HFFc6 (cell line): ENCODE data around the gene GPATCH4. TPM values are rescaled to one million over a fixed set of nuclear protein-coding genes. Genes with fewer than 3 reads are reported as not detected.

ENCODE experiments used
- DNase-seq: peaks from one replicate; pipeline ENCODE4 v3.0.0-alpha.2; 2018
- H3K27ac Mint-ChIP-seq: 2 replicates; pipeline ENCODE4 v1.8.0; 2020; ENCODE audit warnings: mild to moderate bottlenecking, mixed read lengths
- H3K27me3 Mint-ChIP-seq: 2 replicates; pipeline ENCODE4 v1.8.0; 2021; ENCODE audit warnings: mild to moderate bottlenecking, moderate library complexity, mixed read lengths; ENCODE audit not compliant: insufficient read depth
- H3K36me3 Mint-ChIP-seq: 2 replicates; pipeline ENCODE4 v1.8.0; 2021; ENCODE audit warnings: low read depth, mixed read lengths
- H3K4me1 Mint-ChIP-seq: 2 replicates; pipeline ENCODE4 v1.8.0; 2020; ENCODE audit warnings: low read depth, mixed read lengths
- H3K4me3 Mint-ChIP-seq: 2 replicates; pipeline ENCODE4 v1.8.0; 2020; ENCODE audit warnings: mild to moderate bottlenecking, moderate library complexity, mixed read lengths
- H3K9me3 Mint-ChIP-seq: 2 replicates; pipeline ENCODE4 v1.8.0; 2020; ENCODE audit warnings: mild to moderate bottlenecking, mixed read lengths
- total RNA-seq, 6 experiments: library from RNA; stranded (reverse); fragmentation: NEBNext Ultra II Directional; extraction: Animal tissue kit (Norgen Biotek cat#: 25700); gene quantifications; 2 replicates in 1 of 6; 3 replicates in 5 of 6; pipeline ENCODE4 v1.2.3, GENCODE V29; 2021
- TF ChIP-seq, protein P1 (sequence below): fragments of 200-600 bp; sonication (generic); IDR thresholded peaks from 2 replicates; pipeline ENCODE4 v1.5.0; 2021; ENCODE audit warnings: antibody characterized with exemption, mild to moderate bottlenecking

The GPATCH4 gene
- total RNA-seq, 6 experiments from 2014 or later: 25.0 to 35.8 (median 32.7) TPM

DNA sequence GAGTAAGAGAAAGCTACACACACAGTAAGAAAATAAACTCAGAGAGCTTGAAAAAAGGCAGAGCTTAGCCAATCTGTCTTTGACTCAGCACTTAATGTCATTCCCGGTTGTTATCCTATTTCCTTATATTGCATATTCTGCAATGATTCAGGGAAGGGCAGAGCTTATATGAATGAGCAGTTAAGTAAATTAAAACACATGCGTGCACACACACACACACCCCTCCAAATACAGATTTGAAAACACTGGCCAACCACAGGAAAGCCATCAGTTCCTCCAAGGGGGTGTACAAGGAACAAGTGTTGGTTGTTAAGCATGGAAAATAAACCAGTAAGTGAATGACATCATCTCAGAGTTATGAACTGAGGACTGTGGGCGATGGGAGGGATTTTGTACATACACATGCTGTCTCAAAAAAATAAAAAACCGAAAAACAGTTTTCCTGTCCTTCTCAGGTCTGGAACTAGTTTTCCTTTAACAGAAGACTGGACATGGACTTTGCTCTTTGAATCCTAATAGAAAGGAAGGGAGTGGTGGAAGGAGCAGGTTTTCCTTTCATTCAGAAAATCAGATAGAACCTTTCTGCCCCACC, 29.9 kb downstream of the GPATCH4 start:
- H3K27me3 Mint-ChIP-seq: peaks cover 20% of the 10 kb centered on the region
- H3K4me3 Mint-ChIP-seq: peak overlapping the region; percentile 97
- H3K4me1 Mint-ChIP-seq: peaks cover 34% of the 10 kb centered on the region
- peak overlapping the region; percentile 94 for H3K27ac Mint-ChIP-seq
- peak; percentile 93 for DNase-seq
- H3K36me3 Mint-ChIP-seq: peaks cover 22% of the 10 kb centered on the region; the same call in 1 of the 2 replicates
- H3K9me3 Mint-ChIP-seq: no peaks in the 10 kb centered on the region
- TF ChIP-seq, protein P1, sequence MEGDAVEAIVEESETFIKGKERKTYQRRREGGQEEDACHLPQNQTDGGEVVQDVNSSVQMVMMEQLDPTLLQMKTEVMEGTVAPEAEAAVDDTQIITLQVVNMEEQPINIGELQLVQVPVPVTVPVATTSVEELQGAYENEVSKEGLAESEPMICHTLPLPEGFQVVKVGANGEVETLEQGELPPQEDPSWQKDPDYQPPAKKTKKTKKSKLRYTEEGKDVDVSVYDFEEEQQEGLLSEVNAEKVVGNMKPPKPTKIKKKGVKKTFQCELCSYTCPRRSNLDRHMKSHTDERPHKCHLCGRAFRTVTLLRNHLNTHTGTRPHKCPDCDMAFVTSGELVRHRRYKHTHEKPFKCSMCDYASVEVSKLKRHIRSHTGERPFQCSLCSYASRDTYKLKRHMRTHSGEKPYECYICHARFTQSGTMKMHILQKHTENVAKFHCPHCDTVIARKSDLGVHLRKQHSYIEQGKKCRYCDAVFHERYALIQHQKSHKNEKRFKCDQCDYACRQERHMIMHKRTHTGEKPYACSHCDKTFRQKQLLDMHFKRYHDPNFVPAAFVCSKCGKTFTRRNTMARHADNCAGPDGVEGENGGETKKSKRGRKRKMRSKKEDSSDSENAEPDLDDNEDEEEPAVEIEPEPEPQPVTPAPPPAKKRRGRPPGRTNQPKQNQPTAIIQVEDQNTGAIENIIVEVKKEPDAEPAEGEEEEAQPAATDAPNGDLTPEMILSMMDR: no peak

DNA sequence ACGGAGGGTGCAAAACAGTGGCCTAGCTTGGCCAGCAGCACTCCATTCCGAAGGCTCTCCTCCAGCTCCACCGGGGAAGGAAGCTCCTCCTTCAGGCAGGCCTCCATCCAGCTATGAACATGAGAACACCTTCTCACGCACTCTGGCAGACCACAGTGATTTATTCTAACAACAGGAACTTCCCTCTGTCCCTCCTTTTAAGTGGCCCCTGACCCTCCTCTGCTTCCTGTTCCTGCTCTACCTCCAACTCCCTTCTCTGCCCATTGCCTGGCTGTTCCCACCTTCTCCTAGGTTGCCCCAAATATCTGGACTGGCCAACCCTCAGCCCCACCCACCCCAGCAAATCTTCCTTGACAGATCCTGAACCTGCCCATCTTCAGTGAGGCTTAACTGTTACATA, 34.8 kb downstream of the GPATCH4 start:
- TF ChIP-seq, protein P1: no peak
- Mint-ChIP-seq H3K27ac (no peak overlapping the region), H3K27me3 (peaks cover 2% of the 10 kb centered on the region; the same call in 1 of the 2 replicates), H3K4me3 (no peak overlapping the region), H3K9me3 (no peaks in the 10 kb centered on the region), H3K36me3 (peaks cover 58% of the 10 kb centered on the region), H3K4me1 (peaks cover 17% of the 10 kb centered on the region)
- DNase-seq: no peak

DNA sequence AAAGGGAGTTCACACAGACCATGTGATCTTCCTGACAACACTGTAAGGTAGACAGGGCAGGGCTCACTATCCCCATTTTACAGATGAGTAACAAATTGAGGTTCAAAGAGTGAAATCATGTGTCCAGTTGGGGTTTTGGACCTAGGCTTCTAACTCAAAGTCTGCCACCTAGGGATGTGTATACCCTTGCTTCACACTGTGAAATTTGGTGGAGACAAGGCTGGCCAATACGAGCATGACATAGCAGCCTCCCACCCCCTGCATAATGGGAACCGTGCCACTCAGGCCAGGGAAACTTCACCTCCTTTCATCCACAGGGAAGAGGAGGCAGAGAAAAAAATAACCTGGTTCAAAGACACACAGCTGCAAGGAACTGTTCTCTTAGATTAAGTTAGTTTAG, 35.8 kb downstream of the GPATCH4 start:
- TF ChIP-seq, protein P1: no peak
- no peak for DNase-seq
- H3K27ac Mint-ChIP-seq: no peak overlapping the region
- H3K27me3 Mint-ChIP-seq: no peaks in the 10 kb centered on the region
- no peaks in the 10 kb centered on the region for H3K9me3 Mint-ChIP-seq
- no peak overlapping the region for H3K4me3 Mint-ChIP-seq
- peaks cover 8% of the 10 kb centered on the region for H3K4me1 Mint-ChIP-seq
- H3K36me3 Mint-ChIP-seq: peaks cover 58% of the 10 kb centered on the region

DNA sequence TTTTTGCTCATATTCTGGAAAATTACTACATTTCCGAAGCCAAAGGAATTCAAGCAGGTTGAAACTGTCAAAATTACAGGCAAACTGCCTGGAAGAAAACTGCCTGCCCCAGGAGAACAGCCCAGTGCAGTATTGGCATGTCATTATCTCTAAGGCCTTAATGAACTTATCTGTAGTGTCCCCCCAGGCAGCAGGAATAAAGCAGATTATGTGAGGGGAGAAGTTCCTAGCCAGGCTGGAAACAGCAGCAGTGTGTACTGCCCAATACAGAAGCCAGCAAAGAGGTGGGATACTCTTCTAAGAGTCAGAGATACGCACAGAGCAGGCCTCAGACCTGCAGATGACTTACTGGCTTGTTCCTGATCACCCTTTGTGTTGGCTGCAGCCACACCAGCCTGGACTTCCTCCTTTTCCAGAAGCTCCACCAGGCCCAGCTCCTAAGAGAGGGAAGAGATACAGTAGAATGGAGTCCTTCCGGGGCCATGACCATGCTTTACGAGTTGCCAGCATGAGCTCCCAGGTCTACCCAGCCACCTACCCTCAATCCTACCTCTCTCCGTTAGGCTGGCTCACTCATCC, 40.6 kb downstream of the GPATCH4 start:
- H3K27ac Mint-ChIP-seq: no peak overlapping the region; the same call in 1 of the 2 replicates
- no peaks in the 10 kb centered on the region for H3K9me3 Mint-ChIP-seq
- H3K27me3 Mint-ChIP-seq: no peaks in the 10 kb centered on the region
- no peak for DNase-seq
- H3K4me3 Mint-ChIP-seq: no peak overlapping the region
- peaks cover 9% of the 10 kb centered on the region; the same call in 1 of the 2 replicates for H3K4me1 Mint-ChIP-seq
- TF ChIP-seq, protein P1: no peak
- peaks cover 44% of the 10 kb centered on the region for H3K36me3 Mint-ChIP-seq

DNA sequence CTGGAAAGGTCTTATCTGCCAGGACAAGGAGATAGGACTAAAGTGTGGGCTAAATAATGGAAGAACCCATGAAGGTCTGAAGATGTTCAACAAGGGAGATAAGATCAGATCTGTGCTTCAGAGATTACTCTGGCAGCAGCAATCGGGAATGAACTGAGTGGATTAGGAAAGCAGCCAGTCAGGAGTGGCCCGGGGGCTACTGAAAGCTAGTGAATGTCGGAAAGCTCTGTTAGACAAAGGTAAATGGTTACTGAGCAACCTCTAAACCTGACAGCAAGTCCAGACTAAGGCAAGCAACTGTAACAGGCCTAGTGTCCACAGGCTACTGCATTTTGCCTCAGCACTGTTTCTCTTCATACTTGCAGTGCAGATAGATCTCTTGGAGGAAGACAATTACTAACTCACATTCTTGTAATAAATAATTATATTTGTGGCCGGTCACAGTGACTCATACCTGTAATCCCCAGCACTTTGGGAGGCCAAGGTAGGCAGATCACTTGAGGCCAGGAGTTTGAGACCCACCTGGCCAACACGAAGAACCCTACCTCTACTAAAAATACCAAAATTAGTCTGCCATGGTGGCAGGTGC, 41.4 kb downstream of the GPATCH4 start:
- H3K9me3 Mint-ChIP-seq: no peaks in the 10 kb centered on the region
- H3K4me3 Mint-ChIP-seq: no peak overlapping the region
- peaks cover 36% of the 10 kb centered on the region for H3K36me3 Mint-ChIP-seq
- no peak for DNase-seq
- TF ChIP-seq, protein P1: no peak
- H3K4me1 Mint-ChIP-seq: peaks cover 9% of the 10 kb centered on the region; the same call in 1 of the 2 replicates
- no peaks in the 10 kb centered on the region for H3K27me3 Mint-ChIP-seq
- H3K27ac Mint-ChIP-seq: no peak overlapping the region
